HEK293T (cell line): ENCODE measurements around the gene FBXW5.

Source experiments
- ARNT ChIP-seq: fragments of 450-650 bp; IDR thresholded peaks from 2 replicates; pipeline ENCODE4 v1.6.1; 2017; ENCODE audit warnings: mild to moderate bottlenecking
- BHLHE40 ChIP-seq: fragments of 450-650 bp; IDR thresholded peaks from 2 replicates; pipeline ENCODE4 v1.6.1; 2016; ENCODE audit warnings: mild to moderate bottlenecking, moderate library complexity, borderline replicate concordance
- ELF4 ChIP-seq: fragments of 450-650 bp; IDR thresholded peaks from 2 replicates; pipeline ENCODE4 v1.6.1; 2017; ENCODE audit warnings: antibody characterized with exemption
- FOXK2 ChIP-seq: fragments of 450-650 bp; IDR thresholded peaks from 2 replicates; pipeline ENCODE4 v1.6.1; 2016; ENCODE audit warnings: mild to moderate bottlenecking
- FOXM1 ChIP-seq: fragments of 450-650 bp; IDR thresholded peaks from 2 replicates; pipeline ENCODE4 v1.6.1; 2017; ENCODE audit warnings: mild to moderate bottlenecking, borderline replicate concordance
- LEF1 ChIP-seq: fragments of 450-650 bp; IDR thresholded peaks from 2 replicates; pipeline ENCODE4 v1.6.1; 2017; ENCODE audit warnings: mild to moderate bottlenecking, borderline replicate concordance
- SP1 ChIP-seq: fragments of 450-650 bp; IDR thresholded peaks from 2 replicates; pipeline ENCODE4 v1.6.1; 2017
- SUZ12 ChIP-seq: fragments of 450-650 bp; IDR thresholded peaks from 2 replicates; pipeline ENCODE4 v1.6.1; 2016; ENCODE audit warnings: mild to moderate bottlenecking
- ZNF384 ChIP-seq: fragments of 450-650 bp; IDR thresholded peaks from 2 replicates; pipeline ENCODE4 v1.6.1; 2016
- TF ChIP-seq, protein P1 (sequence below): fragments of 450-650 bp; IDR thresholded peaks from 2 replicates; pipeline ENCODE4 v1.6.1; 2016

DNA sequence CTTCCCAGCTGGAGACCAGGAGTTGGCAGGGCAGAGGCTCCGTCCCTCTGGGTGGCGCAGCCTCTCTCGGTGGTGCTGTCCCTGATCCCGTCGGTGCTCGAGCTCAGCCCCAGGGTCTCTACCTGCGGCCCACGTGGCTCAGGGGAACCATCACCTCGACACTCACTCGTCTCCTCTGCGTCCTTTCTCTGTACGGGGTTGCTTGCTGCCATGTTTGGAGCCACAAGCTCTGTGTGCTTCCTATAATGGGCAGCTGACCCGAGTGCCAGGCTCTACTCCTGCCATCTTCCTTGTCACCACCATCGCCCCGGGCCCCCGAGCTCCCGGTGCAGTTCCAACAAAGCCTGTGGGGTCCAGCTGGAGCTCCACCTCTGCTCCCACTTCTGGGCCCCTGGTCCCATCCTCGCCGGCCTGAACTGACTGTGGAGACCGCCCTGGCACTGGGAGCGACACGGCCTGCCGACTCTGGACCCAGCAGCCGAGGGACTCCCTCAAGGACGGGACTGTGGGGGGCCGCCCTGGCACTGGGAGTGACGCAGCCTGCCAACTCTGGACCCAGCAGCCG is 5.0 kb downstream of the FBXW5 start:
- TF ChIP-seq, protein P1, sequence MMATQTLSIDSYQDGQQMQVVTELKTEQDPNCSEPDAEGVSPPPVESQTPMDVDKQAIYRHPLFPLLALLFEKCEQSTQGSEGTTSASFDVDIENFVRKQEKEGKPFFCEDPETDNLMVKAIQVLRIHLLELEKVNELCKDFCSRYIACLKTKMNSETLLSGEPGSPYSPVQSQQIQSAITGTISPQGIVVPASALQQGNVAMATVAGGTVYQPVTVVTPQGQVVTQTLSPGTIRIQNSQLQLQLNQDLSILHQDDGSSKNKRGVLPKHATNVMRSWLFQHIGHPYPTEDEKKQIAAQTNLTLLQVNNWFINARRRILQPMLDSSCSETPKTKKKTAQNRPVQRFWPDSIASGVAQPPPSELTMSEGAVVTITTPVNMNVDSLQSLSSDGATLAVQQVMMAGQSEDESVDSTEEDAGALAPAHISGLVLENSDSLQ = no peak
- no peak for TF ChIP-seq SP1
- TF ChIP-seq BHLHE40 = no peak
- TF ChIP-seq LEF1 = no peak
- no peak for TF ChIP-seq ARNT
- TF ChIP-seq FOXK2 = no peak
- no peak for TF ChIP-seq ELF4
- TF ChIP-seq FOXM1 = no peak
- no peak for TF ChIP-seq SUZ12
- TF ChIP-seq ZNF384 = no peak
